HepG2 (cell line): ENCODE data around the gene KANSL3. TPM values are rescaled to one million over a fixed set of nuclear protein-coding genes. Genes with fewer than 3 reads are reported as not detected.

Experiments
- AGO1 ChIP-seq: fragments of 200-400 bp; formaldehyde crosslinking; IDR thresholded peaks from 2 replicates; pipeline ENCODE4 v1.6.1; 2017; ENCODE audit warnings: mild to moderate bottlenecking, low read depth, low read length, moderate library complexity; ENCODE audit not compliant: poor library complexity, severe bottlenecking
- ATF6 ChIP-seq: sonication (generic); formaldehyde crosslinking; conservative IDR thresholded peaks from 2 replicates; pipeline ENCODE4 v1.4.0; 2020; ENCODE audit warnings: missing genetic modification reagents
- FLYWCH1 ChIP-seq: sonication (generic); formaldehyde crosslinking; IDR thresholded peaks from 2 replicates; pipeline ENCODE4 v1.8.1; 2023; ENCODE audit warnings: mild to moderate bottlenecking, missing genetic modification reagents
- KAT8 ChIP-seq: IDR thresholded peaks from 2 replicates; pipeline ENCODE4 v1.6.1; 2016; ENCODE audit warnings: missing genetic modification reagents, missing compliant biosample characterization
- MATR3 ChIP-seq: sonication (generic); formaldehyde crosslinking; IDR thresholded peaks from 2 replicates; pipeline ENCODE4 v1.4.0; 2020; ENCODE audit warnings: missing genetic modification reagents
- ONECUT2 ChIP-seq: sonication (generic); formaldehyde crosslinking; IDR thresholded peaks from 2 replicates; pipeline ENCODE4 v1.4.0; 2020; ENCODE audit warnings: missing genetic modification reagents
- PAF1 ChIP-seq: IDR thresholded peaks from 2 replicates; pipeline ENCODE4 v1.6.1; 2016; ENCODE audit warnings: missing genetic modification reagents, missing compliant biosample characterization
- PAXIP1 ChIP-seq: sonication (generic); formaldehyde crosslinking; conservative IDR thresholded peaks from 2 replicates; pipeline ENCODE4 v1.4.0; 2020; ENCODE audit warnings: mild to moderate bottlenecking, missing genetic modification reagents, moderate library complexity
- PTBP1 ChIP-seq: fragments of 200-400 bp; formaldehyde crosslinking; IDR thresholded peaks from 2 replicates; pipeline ENCODE4 v1.6.1; 2018; ENCODE audit warnings: low read length, low read depth; ENCODE audit not compliant: poor library complexity, severe bottlenecking
- SNRNP70 ChIP-seq: fragments of 200-400 bp; formaldehyde crosslinking; IDR thresholded peaks from 2 replicates; pipeline ENCODE4 v1.6.1; 2017; ENCODE audit warnings: mild to moderate bottlenecking, low read depth, low read length, moderate library complexity
- SP140L ChIP-seq: sonication (generic); formaldehyde crosslinking; IDR thresholded peaks from 2 replicates; pipeline ENCODE4 v1.4.0; 2020; ENCODE audit warnings: missing genetic modification reagents, borderline replicate concordance
- SRSF9 ChIP-seq: fragments of 200-400 bp; formaldehyde crosslinking; IDR thresholded peaks from 2 replicates; pipeline ENCODE4 v1.6.1; 2018; ENCODE audit warnings: borderline replicate concordance, mild to moderate bottlenecking, low read depth, low read length; ENCODE audit not compliant: insufficient read depth, poor library complexity, severe bottlenecking
- TCF7L2 ChIP-seq: IDR thresholded peaks from 2 replicates; pipeline ENCODE4 v1.6.1; 2011; ENCODE audit warnings: mild to moderate bottlenecking, low read depth, low read length, moderate library complexity
- ZBTB26 ChIP-seq: IDR thresholded peaks from 2 replicates; pipeline ENCODE4 v1.6.1; 2016; ENCODE audit warnings: missing compliant biosample characterization, missing genetic modification reagents, borderline replicate concordance
- ZFP37 ChIP-seq: sonication (generic); formaldehyde crosslinking; IDR thresholded peaks from 2 replicates; pipeline ENCODE4 v1.4.0; 2020; ENCODE audit warnings: missing genetic modification reagents, borderline replicate concordance
- ZFP90 ChIP-seq: sonication (generic); formaldehyde crosslinking; IDR thresholded peaks from 2 replicates; pipeline ENCODE4 v1.8.0; 2022; ENCODE audit warnings: missing genetic modification reagents, mild to moderate bottlenecking, inconsistent platforms, borderline replicate concordance
- ZNF225 ChIP-seq: sonication (generic); formaldehyde crosslinking; IDR thresholded peaks from 2 replicates; pipeline ENCODE4 v1.4.0; 2020; ENCODE audit warnings: mild to moderate bottlenecking, missing genetic modification reagents
- ZNF335 ChIP-seq: sonication (generic); formaldehyde crosslinking; IDR thresholded peaks from 2 replicates; pipeline ENCODE4 v1.4.0; 2020; ENCODE audit warnings: missing genetic modification reagents
- ZNF547 ChIP-seq: sonication (generic); formaldehyde crosslinking; IDR thresholded peaks from 2 replicates; pipeline ENCODE4 v1.5.1; 2020; ENCODE audit warnings: mild to moderate bottlenecking, missing genetic modification reagents
- ZNF615 ChIP-seq: sonication (generic); formaldehyde crosslinking; IDR thresholded peaks from 2 replicates; pipeline ENCODE4 v1.5.0; 2020; ENCODE audit warnings: mild to moderate bottlenecking, missing genetic modification reagents, borderline replicate concordance
- ZNF713 ChIP-seq: sonication (generic); formaldehyde crosslinking; IDR thresholded peaks from 2 replicates; pipeline ENCODE4 v1.4.0; 2020; ENCODE audit warnings: mild to moderate bottlenecking, missing genetic modification reagents
- ZNF746 ChIP-seq: sonication (generic); formaldehyde crosslinking; IDR thresholded peaks from 2 replicates; pipeline ENCODE4 v1.8.0; 2022; ENCODE audit warnings: mild to moderate bottlenecking, missing genetic modification reagents
- ZSCAN25 ChIP-seq: sonication (generic); formaldehyde crosslinking; IDR thresholded peaks from 2 replicates; pipeline ENCODE4 v1.8.0; 2022; ENCODE audit warnings: mild to moderate bottlenecking, missing genetic modification reagents
- polyA plus RNA-seq, 8 experiments: library from polyadenylated mRNA; depleted of rRNA in 3 of 8; stranded (reverse) in 7 of 8; unstranded in 1 of 8; fragments of >200 nt; fragmentation: Illumina TruSeq in 4 of 8; extraction: Trizol in 4 of 8; gene quantifications; 2 replicates each; pipeline versions ENCODE4 v1.2.1 to v1.2.3, GENCODE V29; 2011 to 2016; ENCODE audit warnings: low read depth in 4 of 8, missing spikeins in 1 of 8, mixed read lengths in 1 of 8; ENCODE audit not compliant: insufficient read depth in 1 of 8
- total RNA-seq, 5 experiments: library from RNA; depleted of rRNA; stranded (reverse); fragments of >200 nt; fragmentation: Illumina TruSeq; extraction: Trizol; gene quantifications; 2 replicates each; pipeline ENCODE4 v1.2.3, GENCODE V29; 2016; ENCODE audit warnings: low read depth in 1 of 5

KANSL3 gene
- total and polyA plus RNA-seq, 2 of the 13 experiments (the other 11 are each of a cell fraction or from before 2014, with no cell fraction given), result 20.8 to 37.3 TPM

GRCh38 chr2:96638144-96639121 is at the start of gene KANSL3 (continued):
- peak; percentile 90; the same call in 1 of the 2 replicates for TF ChIP-seq ATF6
- TF ChIP-seq SP140L (CRISPR knock-in tag), result peak; percentile 87; the same call in 1 of the 2 replicates
- TF ChIP-seq ZNF335 (CRISPR knock-in tag), result peak; percentile 94
- TF ChIP-seq ZNF547 (CRISPR knock-in tag), result peak; percentile 100
- no peak for TF ChIP-seq SRSF9
- TF ChIP-seq SNRNP70, result no peak
- TF ChIP-seq MATR3 (CRISPR knock-in tag), result no peak
- TF ChIP-seq PTBP1, result peak; percentile 63
- TF ChIP-seq FLYWCH1 (CRISPR knock-in tag), result peak; percentile 61; the same call in 1 of the 2 replicates
- no peak for TF ChIP-seq PAF1 (CRISPR knock-in tag)
- TF ChIP-seq AGO1, result peak; percentile 80
- peak; percentile 95 for TF ChIP-seq ZFP37 (CRISPR knock-in tag)
- peak; percentile 86 for TF ChIP-seq ZNF746 (CRISPR knock-in tag)
- TF ChIP-seq ZNF713 (CRISPR knock-in tag), result peak; percentile 97
- no peak for TF ChIP-seq TCF7L2
- peak; percentile 96 for TF ChIP-seq ZNF225 (CRISPR knock-in tag)
- TF ChIP-seq ZFP90, result peak; percentile 99
- TF ChIP-seq ZBTB26, result peak; percentile 94
- TF ChIP-seq ZSCAN25 (CRISPR knock-in tag), result peak; percentile 90
- peak; percentile 95 for TF ChIP-seq KAT8 (CRISPR knock-in tag)
- TF ChIP-seq PAXIP1 (CRISPR knock-in tag), result peak; percentile 80
- TF ChIP-seq ONECUT2 (CRISPR knock-in tag), result no peak
- TF ChIP-seq ZNF615 (CRISPR knock-in tag), result peak; percentile 98
